Measurements from ENCODE around the gene SAXO1. TPM values are rescaled to one million over a fixed set of nuclear protein-coding genes. Genes with fewer than 3 reads are reported as not detected.

SAXO1 gene
- total and polyA plus RNA-seq, 2 experiments from 2014 or later: 0.02 TPM; not detected in 1

DNA sequence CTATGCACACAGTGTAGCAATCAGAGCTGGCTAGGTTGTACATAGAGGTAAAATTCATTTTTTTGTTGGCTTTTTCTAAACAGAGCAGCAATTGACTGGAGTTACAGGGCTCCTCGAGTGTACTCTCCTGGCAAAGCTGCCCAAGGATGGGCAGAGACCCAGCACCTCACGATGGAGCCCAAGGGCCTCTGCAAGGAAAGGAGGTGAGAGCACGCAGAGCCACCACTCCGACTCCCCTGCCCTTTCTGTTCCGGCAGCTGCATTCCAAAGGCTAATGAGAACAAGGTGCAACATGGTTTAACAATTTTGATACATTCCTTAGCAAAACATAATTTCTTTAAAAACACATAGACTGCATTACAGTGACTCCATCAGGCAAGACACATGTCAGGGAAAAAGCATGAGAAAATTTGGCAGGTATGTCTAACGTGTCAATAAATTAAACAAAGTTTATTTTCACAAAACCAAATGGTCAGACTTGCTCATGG is 47.5 kb downstream of the SAXO1 start:
- H3F3A ChIP-seq (replicated peaks; ENCODE audit: low read depth): no peaks in the 10 kb centered on the region
- no peaks in the 10 kb centered on the region for H3K9me2 ChIP-seq (ENCODE audit: insufficient read depth)
- H2AFZ ChIP-seq: peak overlapping the region; percentile 49; the same call in 1 of the 2 replicates
- no peaks in the 10 kb centered on the region for H4K20me1 ChIP-seq (replicated peaks; ENCODE audit: insufficient read depth)
- Mint-ChIP-seq H3K27me3 (ENCODE audit: insufficient read depth, low read depth, poor library complexity) (peaks cover 7% of the 10 kb centered on the region), H3K9me3 (no peaks in the 10 kb centered on the region; the same call in 1 of the 3 replicates), H3K4me1 (peaks cover 12% of the 10 kb centered on the region; the same call in 2 of the 3 replicates), H3K36me3 (ENCODE audit: low read depth) (no peaks in the 10 kb centered on the region; the same call in 2 of the 3 replicates), H3K27ac (no peak overlapping the region), H3K4me3 (no peak overlapping the region)
- ATAC-seq (peak; percentile 39; the same call in 2 of the 3 replicates), DNase-seq (ENCODE audit: low spot score) (no peak)
- no peaks in the 10 kb centered on the region for H3K27me3 ChIP-seq (ENCODE audit: insufficient read depth)
- no peaks in the 10 kb centered on the region for H3K79me2 ChIP-seq (replicated peaks; ENCODE audit: insufficient read depth)
- no peak overlapping the region for H3K4me3 ChIP-seq
- TF ChIP-seq STAT1 (IDR thresholded peaks at IDR 0.05; ENCODE audit: unreplicated experiment): no peak
- TF ChIP-seq ETS1 (IDR thresholded peaks at IDR 0.05): no peak
- peak in 1 of 2 experiments; percentile 9; a peak in 1 of 4 replicates for TF ChIP-seq CTCF (conservative IDR thresholded peaks at IDR 0.05; ENCODE audit: low read depth in 2 of 2)
- no peak for TF ChIP-seq POLR2AphosphoS5 (IDR thresholded peaks at IDR 0.05; ENCODE audit: low read depth)
- no peak for TF ChIP-seq NANOG (IDR thresholded peaks at IDR 0.05; ENCODE audit: borderline replicate concordance)
- H3K4me2 ChIP-seq: no peak overlapping the region
- H3K27ac ChIP-seq (ENCODE audit: low read depth): no peak overlapping the region
- no peaks in the 10 kb centered on the region for H3K36me3 ChIP-seq (ENCODE audit: insufficient read depth)
- 0 out of 2 replicates have a peak, but pooled peaks cover 6% of the 10 kb centered on the region for H3K4me1 ChIP-seq (ENCODE audit: insufficient read depth)

- H3K36me3 ChIP-seq (ENCODE audit: insufficient read depth): no peaks in the 10 kb centered on the region
- Mint-ChIP-seq H3K27ac (no peak overlapping the region), H3K36me3 (ENCODE audit: low read depth) (no peaks in the 10 kb centered on the region; the same call in 2 of the 3 replicates), H3K4me1 (peaks cover 18% of the 10 kb centered on the region; the same call in 2 of the 3 replicates), H3K4me3 (no peak overlapping the region), H3K27me3 (ENCODE audit: insufficient read depth, low read depth, poor library complexity) (peaks cover 11% of the 10 kb centered on the region), H3K9me3 (no peaks in the 10 kb centered on the region; the same call in 1 of the 3 replicates)
- no peaks in the 10 kb centered on the region for H3K9me2 ChIP-seq (ENCODE audit: insufficient read depth)
- no peaks in the 10 kb centered on the region for H3F3A ChIP-seq (replicated peaks; ENCODE audit: low read depth)
- no peak overlapping the region for H3K27ac ChIP-seq (ENCODE audit: low read depth)
- no peak overlapping the region for H2AFZ ChIP-seq
- no peak for ATAC-seq
- no peak overlapping the region for H3K4me2 ChIP-seq
- no peaks in the 10 kb centered on the region for H3K27me3 ChIP-seq (ENCODE audit: insufficient read depth)
- DNase-seq (ENCODE audit: low spot score): no peak
- 0 out of 2 replicates have a peak, but pooled peaks cover 6% of the 10 kb centered on the region for H3K4me1 ChIP-seq (ENCODE audit: insufficient read depth)
- H3K79me2 ChIP-seq (replicated peaks; ENCODE audit: insufficient read depth): no peaks in the 10 kb centered on the region
- H3K4me3 ChIP-seq: no peak overlapping the region
- H4K20me1 ChIP-seq (replicated peaks; ENCODE audit: insufficient read depth): no peaks in the 10 kb centered on the region
- TF ChIP-seq ETS1 (IDR thresholded peaks at IDR 0.05) (no peak), ZNF331 (CRISPR knock-in tag; IDR thresholded peaks at IDR 0.05; ENCODE audit: low read depth) (no peak), EZH2phosphoT487 (IDR thresholded peaks at IDR 0.05; ENCODE audit: unreplicated experiment) (no peak), STAT1 (IDR thresholded peaks at IDR 0.05; ENCODE audit: unreplicated experiment) (no peak), ZNF462 (CRISPR knock-in tag; IDR thresholded peaks at IDR 0.05) (no peak), NANOG (IDR thresholded peaks at IDR 0.05; ENCODE audit: borderline replicate concordance) (no peak), ZNF114 (CRISPR knock-in tag; IDR thresholded peaks at IDR 0.05) (no peak), EZH2 (IDR thresholded peaks at IDR 0.05; ENCODE audit: low read depth, unreplicated experiment) (no peak)
Observed at GRCh38 chr9:18982262-18982620, 50.8 kb downstream of the SAXO1 start.

Measured in GM23338 (cell line).